GM19023 (cell line): Measurements from ENCODE around the gene LY6G5C.
"Not testable (repeated sequence)": the region's sequence is repeated elsewhere in the genome, so short reads cannot be mapped to it uniquely, and the experiment has no call there.

ENCODE experiments used
- ATAC-seq: cut with Tn5 transposase; IDR thresholded peaks from one replicate; pipeline ENCODE4 v1.9.1; 2021; ENCODE audit warnings: mild to moderate bottlenecking, moderate library complexity; ENCODE audit not compliant: unreplicated experiment

LY6G5C gene

DNA sequence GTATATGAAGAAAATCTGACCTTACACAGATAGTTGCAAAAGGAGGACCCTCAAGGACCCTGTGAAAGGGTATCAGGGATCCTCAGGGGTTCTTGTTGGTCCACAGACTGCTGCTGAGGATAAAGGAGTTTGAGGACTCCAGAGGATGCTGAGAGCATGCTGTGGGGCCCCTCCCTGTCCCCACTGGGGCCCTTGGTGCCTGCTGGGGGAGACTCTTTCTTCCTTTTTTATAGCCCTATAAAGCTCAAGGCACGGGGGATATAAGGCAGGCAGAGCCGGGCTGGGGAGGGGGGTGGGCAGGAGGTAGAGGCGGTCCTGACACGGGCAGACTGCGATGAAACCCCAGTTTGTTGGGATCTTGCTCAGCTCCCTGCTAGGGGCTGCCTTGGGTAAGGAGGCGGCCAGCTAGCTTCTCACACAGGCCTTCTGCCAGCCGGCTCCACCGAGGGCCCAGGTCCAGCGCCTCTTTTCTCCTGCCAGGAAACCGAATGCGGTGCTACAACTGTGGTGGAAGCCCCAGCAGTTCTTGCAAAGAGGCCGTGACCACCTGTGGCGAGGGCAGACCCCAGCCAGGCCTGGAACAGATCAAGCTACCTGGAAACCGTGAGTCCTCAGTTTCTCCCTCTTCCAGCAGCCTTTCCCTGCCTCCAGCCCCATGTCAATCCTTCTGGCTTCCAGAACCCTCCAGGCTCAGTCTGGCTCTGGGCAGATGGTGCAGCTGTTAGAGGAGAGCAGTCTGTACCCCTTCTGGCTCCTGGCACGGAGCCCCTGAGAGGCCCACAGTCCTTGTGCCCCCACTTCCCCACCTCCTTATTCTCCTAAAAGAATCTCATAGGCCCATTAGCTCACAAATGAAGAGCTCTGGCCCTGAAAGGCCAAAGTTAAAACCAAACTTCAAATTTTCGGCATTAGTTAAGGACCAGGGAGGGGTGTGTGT lies 34.4 kb upstream of the LY6G5C start, which contains the start of gene LY6G6D:
Gene LY6G6D (plus strand): TSS at position 327 of the 937 bp plus-strand sequence. CDS start 8 bp downstream, at position 335.
- no peak for ATAC-seq

GRCh38 chr6:31713991-31714684 lies 33.3 kb upstream of the LY6G5C start:
- no peak for ATAC-seq

DNA sequence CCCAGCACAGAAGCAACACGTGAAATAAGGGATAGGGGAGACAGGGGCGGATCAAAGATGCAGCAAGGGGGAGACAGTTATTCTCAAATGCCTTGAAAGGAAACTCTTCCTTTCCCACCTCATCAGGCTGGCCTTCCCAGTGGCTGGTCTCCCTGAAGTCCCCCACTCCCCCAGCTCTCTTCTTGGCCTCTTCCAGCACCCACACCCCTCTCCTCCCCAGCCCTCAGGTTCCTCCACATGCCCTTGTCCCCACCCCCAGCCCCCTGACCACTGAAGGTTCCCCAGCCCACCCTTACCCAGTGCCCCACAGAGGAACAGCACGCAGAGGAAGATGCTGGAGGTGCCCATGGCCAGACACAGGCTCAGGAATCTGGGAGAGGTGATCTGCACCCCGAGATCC lies 32.6 kb upstream of the LY6G5C start:
- no peak for ATAC-seq

DNA sequence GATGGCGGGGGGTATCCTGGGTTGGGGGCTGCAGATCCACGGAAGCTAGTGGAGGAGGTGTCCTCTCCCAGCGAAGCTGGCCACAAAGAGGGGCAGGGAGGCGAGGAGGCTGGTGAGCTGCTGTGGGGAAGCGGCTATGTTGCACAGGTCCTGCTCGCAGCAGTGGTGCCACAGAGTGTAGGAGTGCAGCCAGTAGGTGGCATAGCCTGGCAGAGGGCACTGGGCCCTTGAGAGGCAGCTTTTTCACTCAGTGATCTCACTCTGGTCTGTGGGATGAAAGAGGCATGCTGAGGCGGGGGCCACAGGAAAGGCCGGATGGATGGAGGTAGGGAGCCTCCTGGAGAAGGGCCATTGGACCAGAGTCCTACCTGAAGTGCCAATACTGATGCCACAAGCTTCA lies 31.4 kb upstream of the LY6G5C start:
- ATAC-seq = no peak

GRCh38 chr6:31711233-31711632 lies 30.4 kb upstream of the LY6G5C start:
- no peak for ATAC-seq

DNA sequence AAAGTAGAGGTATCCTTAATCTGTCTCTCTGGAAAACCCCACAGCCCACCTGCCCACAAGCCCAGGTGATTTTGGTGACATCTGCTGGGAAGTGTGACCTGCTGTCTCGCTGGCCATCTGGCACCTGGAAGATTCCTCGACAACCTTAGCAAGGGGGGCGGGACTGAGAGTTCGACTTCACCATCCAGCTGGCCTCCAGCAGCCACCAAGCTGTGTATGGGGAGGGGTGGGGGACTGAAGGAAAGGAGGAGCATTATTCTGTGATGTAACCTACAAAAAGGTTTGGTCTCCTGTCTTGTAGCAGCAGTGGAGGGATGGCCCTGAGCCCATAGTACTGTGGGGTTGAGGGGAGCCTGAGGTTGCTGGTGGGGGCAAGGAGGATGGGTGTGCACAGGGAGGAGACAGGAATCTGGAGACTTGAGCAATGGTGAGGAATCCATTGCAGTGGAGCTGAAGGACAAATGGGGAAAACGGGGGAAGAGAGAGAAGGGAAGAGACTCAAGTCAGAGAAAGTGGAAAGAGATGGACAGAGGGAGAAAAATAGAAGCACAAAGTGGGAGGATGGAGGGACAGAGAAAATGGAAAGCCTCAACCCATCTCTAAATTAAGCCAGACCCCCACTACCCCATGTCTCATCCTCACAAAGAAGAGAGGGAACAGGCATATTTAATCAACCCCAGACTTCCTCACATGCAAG lies 29.8 kb upstream of the LY6G5C start:
- ATAC-seq = no peak

DNA sequence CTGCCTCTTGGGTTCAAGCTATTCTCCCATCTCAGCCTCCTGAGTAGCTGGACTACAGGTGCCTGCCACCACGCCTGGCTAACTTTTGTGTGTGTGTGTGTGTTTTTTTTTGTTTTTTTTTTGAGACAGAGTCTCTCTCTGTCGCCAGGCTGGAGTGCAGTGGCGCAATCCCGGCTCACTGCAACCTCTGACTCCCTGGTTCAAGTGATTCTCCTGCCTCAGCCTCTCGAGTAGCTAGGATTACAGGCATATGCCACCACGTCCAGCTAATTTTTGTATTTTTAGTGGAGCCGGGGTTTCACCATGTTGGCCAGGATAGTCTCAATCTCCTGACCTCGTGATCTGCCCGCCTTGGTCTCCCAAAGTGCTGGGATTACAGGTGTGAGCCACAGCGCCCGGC lies 28.3 kb upstream of the LY6G5C start:
- ATAC-seq = not testable (repeated sequence)

DNA sequence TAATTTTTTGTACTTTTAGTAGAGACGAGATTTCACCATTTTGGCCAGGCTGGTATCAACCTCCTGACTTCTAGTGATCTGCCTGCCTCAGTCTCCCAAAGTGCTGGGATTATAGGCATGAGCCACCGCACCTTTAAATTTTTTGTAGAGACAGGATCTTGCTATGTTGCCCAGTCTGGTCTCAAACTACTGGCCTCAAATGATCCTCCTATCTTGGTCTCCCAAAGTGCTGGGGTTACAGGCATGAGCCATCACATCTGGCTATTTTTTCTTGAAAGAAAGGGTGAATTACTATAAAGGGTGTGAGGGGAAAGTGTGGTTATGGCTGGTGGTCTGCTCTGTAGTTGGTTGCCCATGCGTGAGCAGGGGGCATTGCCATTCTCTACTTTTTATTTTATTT lies 27.4 kb upstream of the LY6G5C start:
- no peak for ATAC-seq

DNA sequence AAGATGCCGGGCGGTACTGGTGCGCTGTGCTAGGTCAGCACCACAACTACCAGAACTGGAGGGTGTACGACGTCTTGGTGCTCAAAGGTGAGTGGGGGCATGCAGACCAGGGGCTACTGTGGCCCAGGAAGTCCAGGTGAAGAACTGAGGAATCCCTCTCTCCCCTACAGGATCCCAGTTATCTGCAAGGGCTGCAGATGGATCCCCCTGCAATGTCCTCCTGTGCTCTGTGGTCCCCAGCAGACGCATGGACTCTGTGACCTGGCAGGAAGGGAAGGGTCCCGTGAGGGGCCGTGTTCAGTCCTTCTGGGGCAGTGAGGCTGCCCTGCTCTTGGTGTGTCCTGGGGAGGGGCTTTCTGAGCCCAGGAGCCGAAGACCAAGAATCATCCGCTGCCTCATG lies 26.8 kb upstream of the LY6G5C start:
- ATAC-seq = no peak

GRCh38 chr6:31706599-31706998 lies 25.7 kb upstream of the LY6G5C start, which contains the start of gene LY6G6F:
Gene LY6G6F, plus strand, starts transcription at chr6:31706866. Its CDS starts 41 bp downstream, at chr6:31706907.
- no peak for ATAC-seq

DNA sequence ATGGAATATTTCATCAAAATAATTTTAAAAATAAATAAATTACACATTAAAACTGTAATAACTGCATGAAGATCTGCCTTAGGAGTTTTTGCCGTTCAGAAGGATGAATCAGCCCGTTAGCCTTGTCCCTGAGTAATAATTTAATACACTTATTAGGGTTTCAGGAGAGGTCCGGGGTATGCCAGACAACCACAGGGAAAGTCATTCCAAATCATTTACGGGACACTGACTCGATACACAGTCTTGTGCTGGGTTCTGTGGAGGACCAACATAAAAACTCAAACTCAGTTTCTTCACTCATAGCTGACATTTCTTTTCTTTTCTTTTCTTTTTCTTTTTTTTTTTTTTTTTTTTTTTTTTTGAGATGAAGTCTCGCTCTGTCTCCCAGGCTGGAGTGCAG lies 25.1 kb upstream of the LY6G5C start:
- no peak for ATAC-seq

GRCh38 chr6:31702819-31703716 lies 22.2 kb upstream of the LY6G5C start, which contains the start of gene ABHD16A:
Gene ABHD16A, minus strand, starts transcription at chr6:31703324. Its CDS starts 43 bp downstream, at chr6:31703281.
- peak; percentile 90 for ATAC-seq

DNA sequence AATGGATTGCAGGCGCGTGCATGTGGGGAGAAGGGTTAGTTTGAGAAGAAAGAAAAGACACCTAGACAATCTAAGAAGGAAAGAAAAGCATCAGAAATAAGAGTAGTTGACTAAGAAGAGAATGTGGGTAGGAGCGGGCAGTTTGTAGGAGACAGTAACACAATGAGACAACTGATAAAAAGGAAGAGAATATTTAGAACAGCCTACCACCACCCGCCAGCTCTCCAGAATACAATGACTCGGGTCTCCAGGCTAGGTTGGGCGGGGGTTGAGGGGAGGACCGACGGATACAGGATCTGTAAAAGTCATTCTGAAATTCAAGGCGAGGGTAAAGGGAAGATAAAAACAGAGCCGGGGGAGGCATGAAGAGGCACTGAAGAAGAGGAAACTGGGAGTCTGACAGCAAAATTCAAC lies 21.5 kb upstream of the LY6G5C start:
- ATAC-seq = no peak

- no peak for ATAC-seq
These were observed 21.0 kb upstream of the LY6G5C start for GRCh38 chr6:31701666-31702404.

GRCh38 chr6:31700740-31701401 lies 20.0 kb upstream of the LY6G5C start:
- no peak for ATAC-seq

GRCh38 chr6:31697555-31697954 lies 16.7 kb upstream of the LY6G5C start:
- ATAC-seq = no peak

DNA sequence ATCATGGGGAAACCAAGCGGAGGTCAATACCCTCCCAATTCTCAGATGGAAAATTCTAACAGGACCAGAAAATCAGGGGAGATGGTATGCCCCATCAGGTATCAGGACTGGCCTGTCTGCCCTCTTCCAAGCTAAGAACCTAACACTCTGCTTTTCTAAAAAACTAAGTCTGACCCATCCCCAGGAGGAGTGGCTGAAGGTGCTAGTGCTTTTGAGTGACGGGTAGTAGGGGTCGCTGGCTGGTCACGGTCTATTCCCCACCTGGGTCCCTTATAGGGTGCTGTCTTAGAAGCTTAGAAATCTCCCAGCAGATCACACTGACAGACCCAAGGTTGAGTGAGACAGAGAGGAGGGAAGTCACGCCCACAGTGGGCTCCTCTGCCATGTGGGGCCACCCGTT lies 12.7 kb upstream of the LY6G5C start:
- ATAC-seq = no peak

DNA sequence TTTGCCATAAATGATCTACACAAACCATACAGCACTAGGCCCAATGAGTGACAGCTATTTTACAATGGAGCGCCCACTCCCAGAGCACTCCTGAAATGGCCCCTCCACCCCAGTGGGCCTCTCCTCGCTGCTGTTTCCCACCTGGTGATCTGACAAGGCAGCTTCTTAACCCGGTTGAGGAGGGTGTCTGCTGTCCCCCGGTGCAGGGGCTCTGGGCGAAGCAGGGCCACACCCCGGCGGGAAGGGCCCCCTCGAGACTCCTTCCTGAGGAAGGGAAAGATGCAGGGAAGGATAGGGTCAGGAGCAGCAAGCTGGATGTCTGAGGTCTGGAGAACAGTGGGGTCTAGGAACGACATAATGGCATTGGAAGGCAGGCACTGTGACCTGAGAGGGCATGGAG lies 12.0 kb upstream of the LY6G5C start:
- no peak for ATAC-seq

GRCh38 chr6:31692353-31692752 lies 11.5 kb upstream of the LY6G5C start:
- no peak for ATAC-seq
